GM20000 (cell line): ENCODE data around the gene UNC45A.

Experiments
- DNase-seq: peaks from one replicate; pipeline ENCODE4 v3.0.0; 2012; ENCODE audit warnings: low spot score
- CTCF ChIP-seq: IDR thresholded peaks from 2 replicates; pipeline ENCODE4 v1.5.1; 2012; ENCODE audit warnings: mild to moderate bottlenecking, control low read depth; ENCODE audit errors: extremely low read depth, missing control alignments

UNC45A gene

GRCh38 chr15:90934949-90935751 is at the start of gene UNC45A:
Gene UNC45A, plus strand, starts transcription at chr15:90935285. Its CDS starts 40 bp downstream, at chr15:90935325.
- peak; percentile 98 for DNase-seq
- no peak for TF ChIP-seq CTCF

GRCh38 chr15:90885432-90886290 is 49.4 kb upstream of the UNC45A start:
- DNase-seq = peak; percentile 84
- peak; percentile 98 for TF ChIP-seq CTCF

- TF ChIP-seq CTCF = no peak
- no peak for DNase-seq
Measured at GRCh38 chr15:90886291-90886614, 48.8 kb upstream of the UNC45A start.

- DNase-seq = no peak
- no peak for TF ChIP-seq CTCF
Measured at GRCh38 chr15:90887037-90887481, 48.0 kb upstream of the UNC45A start.

- no peak for DNase-seq
- no peak for TF ChIP-seq CTCF
Measured at GRCh38 chr15:90889313-90889730, 45.8 kb upstream of the UNC45A start.

- DNase-seq = no peak
Measured at GRCh38 chr15:90889736-90890456, 45.2 kb upstream of the UNC45A start.

More at GRCh38 chr15:90889736-90890456, 45.2 kb upstream of the UNC45A start:
- TF ChIP-seq CTCF = no peak
